GM12873 (cell line): Measurements from ENCODE around the gene PHF5A.

ENCODE experiments used
- CTCF ChIP-seq: IDR thresholded peaks from 2 replicates; pipeline ENCODE4 v1.5.1; 2012; ENCODE audit warnings: low read depth, mild to moderate bottlenecking, moderate library complexity, low read length, control low read depth; ENCODE audit not compliant: insufficient read depth; ENCODE audit errors: missing control alignments

PHF5A gene

GRCh38 chr22:41499624-41500280 lies 31.3 kb upstream of the PHF5A start:
- no peak for TF ChIP-seq CTCF

GRCh38 chr22:41498303-41498835 lies 29.9 kb upstream of the PHF5A start:
- no peak for TF ChIP-seq CTCF

- TF ChIP-seq CTCF = no peak
Measured at GRCh38 chr22:41491374-41492100, 23.0 kb upstream of the PHF5A start.

GRCh38 chr22:41488596-41489385 lies 20.3 kb upstream of the PHF5A start:
- no peak for TF ChIP-seq CTCF

- no peak for TF ChIP-seq CTCF
Measured at GRCh38 chr22:41488076-41488475, 19.6 kb upstream of the PHF5A start.

GRCh38 chr22:41487037-41487935 lies 18.8 kb upstream of the PHF5A start:
- no peak for TF ChIP-seq CTCF
